C4-2B (cell line): ENCODE measurements around the gene SIRT3.
"Not testable (repeated sequence)": the region's sequence is repeated elsewhere in the genome, so short reads cannot be mapped to it uniquely, and the experiment has no call there.

ENCODE experiments used
- H3K27ac ChIP-seq: fragments of 450-650 bp; 2 replicates; pipeline ENCODE4 v1.5.1; 2017
- ZFX ChIP-seq: fragments of 450-650 bp; IDR thresholded peaks from 2 replicates; pipeline ENCODE4 v1.6.1; 2017
- TF ChIP-seq, protein P1 (sequence below): fragments of 450-650 bp; conservative IDR thresholded peaks from 2 replicates; pipeline ENCODE4 v1.5.1; 2017; ENCODE audit warnings: mild to moderate bottlenecking

Gene SIRT3

DNA sequence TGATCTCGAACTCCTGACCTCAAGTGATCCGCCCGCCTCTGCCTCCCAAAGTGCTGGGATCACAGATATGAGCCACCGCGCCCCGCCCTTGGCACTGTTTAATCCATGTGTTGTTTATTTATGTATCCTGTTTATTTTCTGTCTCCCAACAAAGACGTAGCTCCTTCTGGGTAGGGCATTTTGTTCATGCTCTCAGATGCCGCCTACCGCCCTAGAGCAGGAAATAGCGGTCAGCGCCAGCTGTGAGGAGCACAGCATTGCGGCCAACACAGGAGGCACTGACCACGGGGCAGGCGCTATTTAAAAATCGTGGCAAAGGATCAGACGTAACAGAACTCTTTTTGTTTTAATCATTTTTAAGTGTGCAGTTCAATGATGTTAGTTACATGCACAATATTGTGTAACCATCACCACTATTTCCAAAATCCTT is 32.6 kb upstream of the SIRT3 start:
- H3K27ac ChIP-seq: not testable (repeated sequence)
- TF ChIP-seq, protein P1, sequence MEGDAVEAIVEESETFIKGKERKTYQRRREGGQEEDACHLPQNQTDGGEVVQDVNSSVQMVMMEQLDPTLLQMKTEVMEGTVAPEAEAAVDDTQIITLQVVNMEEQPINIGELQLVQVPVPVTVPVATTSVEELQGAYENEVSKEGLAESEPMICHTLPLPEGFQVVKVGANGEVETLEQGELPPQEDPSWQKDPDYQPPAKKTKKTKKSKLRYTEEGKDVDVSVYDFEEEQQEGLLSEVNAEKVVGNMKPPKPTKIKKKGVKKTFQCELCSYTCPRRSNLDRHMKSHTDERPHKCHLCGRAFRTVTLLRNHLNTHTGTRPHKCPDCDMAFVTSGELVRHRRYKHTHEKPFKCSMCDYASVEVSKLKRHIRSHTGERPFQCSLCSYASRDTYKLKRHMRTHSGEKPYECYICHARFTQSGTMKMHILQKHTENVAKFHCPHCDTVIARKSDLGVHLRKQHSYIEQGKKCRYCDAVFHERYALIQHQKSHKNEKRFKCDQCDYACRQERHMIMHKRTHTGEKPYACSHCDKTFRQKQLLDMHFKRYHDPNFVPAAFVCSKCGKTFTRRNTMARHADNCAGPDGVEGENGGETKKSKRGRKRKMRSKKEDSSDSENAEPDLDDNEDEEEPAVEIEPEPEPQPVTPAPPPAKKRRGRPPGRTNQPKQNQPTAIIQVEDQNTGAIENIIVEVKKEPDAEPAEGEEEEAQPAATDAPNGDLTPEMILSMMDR: peak; percentile 48

DNA sequence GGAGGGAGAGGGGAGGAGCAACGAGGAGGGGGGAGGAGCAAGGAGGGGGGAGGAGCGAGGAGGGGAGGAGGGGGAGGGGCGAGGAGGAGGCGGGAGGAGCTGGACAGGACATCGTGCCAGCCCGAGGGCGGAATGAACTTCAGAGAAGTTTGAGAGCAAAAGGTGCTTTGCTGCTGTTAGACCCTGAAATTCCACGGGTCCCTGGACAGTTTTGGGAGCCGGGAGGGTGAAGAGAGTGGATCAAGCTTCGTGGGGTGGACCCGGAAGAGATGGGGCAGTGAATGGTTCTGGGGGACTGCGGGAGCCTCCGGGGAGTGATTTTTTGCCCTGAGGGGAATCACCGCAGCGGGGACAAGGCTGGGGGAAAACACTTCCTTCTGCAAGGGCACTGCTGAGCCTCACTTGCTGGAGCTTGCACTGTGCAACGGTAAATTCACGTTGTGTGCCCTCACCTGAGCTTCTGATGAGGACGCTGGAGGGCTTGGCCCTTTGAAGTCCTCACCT is 31.4 kb upstream of the SIRT3 start:
- TF ChIP-seq ZFX: no peak
- TF ChIP-seq, protein P1: no peak
- peak overlapping the region; percentile 30 for H3K27ac ChIP-seq

DNA sequence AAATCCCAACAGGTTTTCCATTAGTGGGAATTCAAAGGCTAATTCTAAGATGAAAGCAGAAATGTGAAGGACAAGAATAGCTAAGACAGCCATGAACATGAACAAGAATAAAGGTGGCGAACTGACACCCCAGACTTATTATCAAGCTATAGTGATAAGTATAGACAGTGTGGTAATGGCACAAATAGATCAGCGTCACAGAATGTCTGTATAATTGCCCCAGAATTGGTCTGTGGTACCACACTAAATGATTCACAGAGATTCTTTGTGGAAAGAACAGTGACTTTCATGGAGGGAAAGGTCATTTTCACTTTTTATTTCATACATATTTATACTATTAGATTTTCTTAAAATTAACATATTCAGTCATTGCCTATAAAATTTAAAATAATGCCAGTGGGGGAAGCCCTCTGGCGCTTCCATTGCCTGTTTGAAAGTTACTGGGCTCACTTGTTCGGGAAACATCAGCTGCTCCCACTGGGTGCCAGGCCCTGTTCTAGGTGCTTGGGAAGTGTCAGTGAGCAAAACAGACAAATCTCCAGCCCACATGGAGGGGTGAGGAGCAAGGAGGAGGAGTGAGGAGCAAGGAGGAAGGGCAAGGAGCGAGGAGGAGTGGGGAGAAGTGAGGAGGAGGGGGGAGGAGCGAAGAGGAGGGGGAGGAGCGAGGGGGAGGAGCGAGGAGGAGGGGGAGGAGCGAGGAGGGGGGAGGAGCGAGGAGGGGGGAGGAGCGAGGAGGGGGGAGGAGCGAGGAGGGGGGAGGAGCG is 30.7 kb upstream of the SIRT3 start:
- TF ChIP-seq, protein P1: no peak
- no peak for TF ChIP-seq ZFX
- no peak overlapping the region for H3K27ac ChIP-seq

DNA sequence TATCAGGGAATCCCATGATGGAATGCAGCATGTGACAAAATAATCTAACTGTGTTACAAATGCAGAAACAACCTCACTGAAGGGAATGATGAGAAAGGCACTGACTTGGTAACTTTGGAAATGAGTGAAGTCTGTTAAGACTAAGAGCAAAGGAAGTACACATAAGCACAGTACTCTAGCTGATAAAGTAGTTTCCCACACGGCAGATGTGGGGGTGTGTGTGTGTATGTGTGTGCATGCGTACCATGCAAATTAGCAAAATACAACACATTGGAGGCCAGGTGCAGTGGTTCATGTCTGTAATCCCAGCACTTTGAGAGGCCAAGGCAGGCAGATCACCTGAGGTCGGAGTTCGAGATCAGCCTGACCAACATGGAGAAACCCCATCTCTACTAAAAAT is 25.5 kb upstream of the SIRT3 start:
- no peak overlapping the region for H3K27ac ChIP-seq
- TF ChIP-seq ZFX: no peak
- TF ChIP-seq, protein P1: no peak

DNA sequence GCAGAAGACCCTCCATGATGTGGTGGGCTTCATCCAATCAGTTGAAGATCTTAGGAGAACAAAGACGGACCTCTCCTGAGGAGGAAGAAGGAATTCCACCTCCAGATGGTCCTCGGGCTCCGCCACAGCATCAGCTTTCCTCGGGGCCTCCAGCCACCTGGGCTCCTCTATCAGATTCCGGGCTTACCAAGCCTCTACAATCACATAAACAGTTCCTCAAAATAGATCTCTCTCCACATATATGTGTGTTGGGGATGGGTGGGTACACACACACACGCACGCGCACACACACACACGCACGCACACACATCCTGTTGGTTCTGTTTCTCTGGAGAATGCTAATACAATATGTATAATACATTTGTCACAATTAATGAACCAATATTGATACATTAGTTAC is 23.3 kb upstream of the SIRT3 start:
- H3K27ac ChIP-seq: no peak overlapping the region
- no peak for TF ChIP-seq ZFX
- TF ChIP-seq, protein P1: no peak

DNA sequence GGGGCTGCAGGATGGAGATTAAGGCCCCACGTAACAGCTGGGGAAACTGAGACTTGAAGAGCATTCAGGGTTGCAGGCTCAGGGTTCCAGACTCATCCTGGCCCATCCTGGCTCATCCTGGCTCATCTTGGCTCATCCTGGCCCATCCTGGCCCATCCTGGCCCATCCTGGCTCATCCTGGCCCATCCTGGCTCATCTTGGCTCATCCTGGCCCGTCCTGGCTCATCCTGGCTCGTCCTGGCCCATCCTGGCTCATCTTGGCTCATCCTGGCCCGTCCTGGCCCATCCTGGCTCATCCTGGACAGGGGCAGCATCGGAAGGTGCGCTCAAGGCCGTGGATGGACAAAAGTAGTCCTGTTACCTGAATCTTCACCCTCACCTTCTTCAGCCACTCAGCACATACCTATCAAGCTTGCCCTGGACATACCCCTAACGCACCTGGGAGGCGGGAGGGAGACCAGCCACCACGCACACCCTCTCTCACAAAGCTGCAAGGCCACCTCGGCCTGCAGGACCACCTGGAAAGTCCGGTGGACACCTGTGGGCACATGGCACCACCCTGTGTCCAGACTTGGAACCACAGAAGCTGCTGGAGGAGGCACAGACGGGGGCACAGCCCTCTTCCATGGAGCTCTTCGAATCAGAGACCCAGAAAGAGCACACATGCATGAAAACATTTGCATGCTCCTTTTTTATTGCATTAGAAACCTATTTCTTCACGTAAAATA is 21.8 kb upstream of the SIRT3 start:
- no peak for TF ChIP-seq ZFX
- TF ChIP-seq, protein P1: no peak; the same call in 1 of the 2 replicates
- H3K27ac ChIP-seq: no peak overlapping the region
